Ecto neural progenitor cell (in vitro differentiated cells): ENCODE results near the gene PRKCE.
A peak's percentile ranks its signal among the peaks of the same experiment; 100 is the strongest.
"Not testable (repeated sequence)": the region's sequence is repeated elsewhere in the genome, so short reads cannot be mapped to it uniquely, and the experiment has no call there.

Experiments used
- DNase-seq: peaks from one replicate; pipeline ENCODE4 v3.0.0-alpha.2; 2018; ENCODE audit warnings: low spot score

PRKCE gene

DNA sequence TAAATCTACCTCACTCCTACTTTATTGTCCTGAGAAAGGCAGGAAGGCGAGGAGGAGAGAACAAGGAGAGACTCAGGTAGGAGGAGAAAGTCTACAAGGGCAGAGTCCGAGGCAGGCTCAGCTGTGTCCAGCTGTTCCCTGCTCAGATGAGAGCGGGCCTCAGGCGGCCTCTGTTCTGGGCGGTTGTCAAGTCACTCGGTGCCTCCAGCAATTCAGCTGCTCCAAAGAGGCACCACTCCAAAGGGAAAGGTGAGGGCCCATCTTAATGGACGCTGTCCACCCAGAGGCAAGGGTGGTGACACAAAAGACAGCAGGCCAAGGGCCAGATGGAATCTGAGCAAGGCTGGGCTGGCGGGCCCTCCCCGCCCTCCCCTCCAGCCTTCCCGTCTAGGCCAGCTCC lies 544.3 kb downstream of the PRKCE start:
- DNase-seq = no peak

DNA sequence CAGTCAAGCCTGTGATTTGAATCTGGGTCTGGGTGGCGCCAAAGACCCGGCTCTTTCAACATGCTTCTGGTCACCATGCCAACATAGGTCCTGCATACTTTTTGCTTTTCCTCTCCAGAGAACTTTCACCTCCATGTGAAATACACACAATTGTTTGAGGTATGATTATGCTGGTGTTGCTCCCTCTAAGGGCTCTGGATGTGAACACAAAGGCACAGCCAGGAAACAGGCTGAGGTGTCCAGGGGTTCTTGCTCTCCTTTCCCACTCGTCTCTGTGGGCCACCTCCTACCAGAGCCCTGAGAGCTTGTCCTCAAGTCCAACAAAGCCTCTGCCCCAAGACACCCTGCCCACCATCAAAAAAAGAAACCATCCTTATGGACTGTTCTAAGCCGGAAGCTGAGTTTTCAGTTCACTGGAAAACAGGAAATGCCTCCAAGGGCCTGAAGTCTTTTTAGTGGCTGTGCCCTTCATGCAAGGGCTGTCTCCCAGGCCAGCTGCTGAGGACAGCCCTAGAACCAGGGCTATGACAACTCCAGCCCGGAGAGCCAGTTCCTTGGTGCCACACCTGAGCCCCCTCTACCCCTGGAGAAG lies 545.5 kb downstream of the PRKCE start:
- no peak for DNase-seq

DNA sequence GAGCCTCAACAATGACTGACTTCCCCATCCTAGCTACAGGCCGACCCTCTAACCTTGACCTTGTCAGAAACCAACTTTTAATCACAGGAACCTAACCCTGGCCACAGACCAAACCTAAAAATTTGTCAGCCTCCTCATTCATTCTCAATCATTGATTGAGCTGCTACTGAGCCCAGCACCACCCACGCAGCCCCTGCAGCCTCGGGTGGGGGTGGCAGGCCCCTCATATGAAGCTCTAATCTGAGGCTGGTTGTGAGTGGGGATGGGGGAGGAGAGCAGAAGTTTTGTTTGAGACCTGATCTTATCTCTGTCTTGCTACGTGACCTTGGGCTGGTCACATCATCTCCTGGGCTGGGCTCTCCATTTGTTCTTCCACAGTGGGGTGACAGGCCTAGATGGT lies 546.2 kb downstream of the PRKCE start:
- DNase-seq = no peak

DNA sequence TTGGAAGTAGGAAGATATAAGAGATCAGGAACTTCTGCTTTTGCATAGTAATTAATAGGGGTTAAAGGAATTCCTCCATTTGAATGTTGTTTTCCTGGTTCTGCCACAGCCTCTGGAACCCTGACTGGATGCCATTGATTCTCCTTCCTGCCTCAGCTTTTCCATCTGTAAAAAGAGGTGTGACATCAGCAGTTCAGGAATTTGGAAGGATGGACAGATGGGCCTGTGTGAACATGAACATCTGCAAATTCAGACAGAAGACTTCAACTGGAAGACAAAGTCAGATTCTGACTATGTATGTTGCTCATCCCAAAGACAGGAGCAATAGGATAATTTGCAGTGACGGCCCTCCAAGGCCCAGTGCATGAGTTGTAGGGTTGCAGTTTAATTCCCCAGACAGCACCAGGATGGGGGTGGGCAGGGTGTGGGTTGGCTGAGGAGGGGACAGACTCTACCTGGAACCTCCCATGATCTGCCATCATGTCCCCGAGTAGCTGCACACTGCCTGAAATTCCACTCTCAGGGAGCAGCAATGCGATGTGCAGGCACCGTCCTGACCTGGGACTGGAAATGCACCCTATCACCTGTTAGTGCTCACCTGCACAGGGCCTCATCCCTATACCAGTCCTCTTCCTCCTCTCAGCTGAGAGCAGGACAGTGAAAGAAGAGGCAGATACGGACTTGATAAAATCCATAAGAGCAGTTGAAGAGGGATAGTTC lies 546.8 kb downstream of the PRKCE start:
- no peak for DNase-seq

GRCh38 chr2:46198966-46199365 lies 547.5 kb downstream of the PRKCE start:
- DNase-seq = no peak

GRCh38 chr2:46200100-46200690 lies 548.7 kb downstream of the PRKCE start:
- no peak for DNase-seq

DNA sequence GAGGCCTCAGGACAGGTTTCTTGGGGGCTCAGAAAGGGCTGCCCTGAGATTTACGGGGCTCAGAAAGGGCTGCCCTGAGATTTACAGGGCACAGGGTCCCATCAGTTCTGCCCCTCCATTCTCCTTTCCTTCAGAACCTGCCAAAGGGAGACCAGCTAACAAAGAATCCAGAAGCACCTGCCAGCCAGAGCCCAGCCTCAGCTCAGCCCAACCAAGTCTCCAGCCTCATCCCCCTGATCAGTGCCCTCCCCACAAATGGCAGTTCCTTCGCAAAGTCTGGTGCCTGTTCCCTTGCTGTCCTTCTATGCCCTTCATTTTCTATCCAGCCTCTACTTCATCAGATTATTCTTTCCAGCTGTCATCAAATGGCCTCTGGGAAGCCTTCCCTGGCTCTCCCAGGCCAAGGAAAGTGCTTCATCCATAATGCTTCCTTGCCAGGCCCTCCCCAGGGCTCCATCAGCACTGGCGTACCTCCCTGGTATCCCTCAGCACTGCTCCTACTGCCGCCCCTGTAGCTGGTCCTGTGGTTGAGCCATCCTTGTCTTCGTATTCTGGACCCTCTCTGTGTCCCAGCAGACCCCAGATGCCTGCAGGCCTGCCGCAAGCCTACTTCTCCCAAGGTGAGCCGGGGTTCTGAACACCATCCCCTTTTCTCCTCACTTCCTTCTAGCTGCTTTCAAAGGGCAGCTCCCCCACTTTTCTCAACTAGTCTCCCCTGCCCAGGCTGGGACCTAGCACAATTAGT lies 549.6 kb downstream of the PRKCE start:
- DNase-seq = peak; percentile 30

GRCh38 chr2:46202453-46202852 lies 551.0 kb downstream of the PRKCE start:
- DNase-seq = peak; percentile 32

DNA sequence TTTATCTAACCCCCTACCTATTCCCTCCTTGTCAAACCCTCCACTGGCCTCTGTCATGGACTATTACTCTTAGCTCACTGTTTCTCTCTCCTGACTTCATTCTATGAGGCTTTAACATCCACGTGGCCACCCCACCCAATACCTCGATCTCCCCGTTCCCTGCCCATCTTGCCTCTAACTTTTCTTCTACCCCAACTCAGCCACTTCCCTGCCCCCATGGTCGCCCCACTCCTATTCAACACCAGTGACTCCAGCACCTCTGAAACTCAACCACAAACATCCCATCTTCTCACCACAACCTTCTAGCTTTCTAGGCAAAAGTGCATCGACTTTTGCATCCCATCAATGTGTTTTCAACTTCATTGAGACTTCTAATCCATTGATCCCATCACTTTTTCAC lies 551.5 kb downstream of the PRKCE start:
- DNase-seq = no peak

DNA sequence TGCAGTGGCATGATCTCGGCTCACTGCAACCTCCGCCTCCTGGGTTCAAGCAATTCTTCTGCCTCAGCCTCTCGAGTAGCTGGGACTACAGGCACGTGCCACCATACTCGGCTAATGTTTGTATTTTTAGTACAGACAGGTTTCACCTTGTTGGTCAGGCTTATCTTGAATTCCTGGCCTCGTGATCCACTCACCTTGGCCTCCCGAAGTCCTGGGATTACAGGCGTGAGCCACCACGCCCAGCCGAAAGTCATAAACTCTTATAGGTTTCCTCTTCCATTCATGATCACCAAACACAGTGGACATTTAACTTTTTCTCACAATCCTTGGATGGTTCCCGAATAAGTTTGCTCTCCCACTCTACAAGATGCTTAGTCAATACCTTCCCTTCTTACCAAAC lies 552.2 kb downstream of the PRKCE start:
- DNase-seq = not testable (repeated sequence)

GRCh38 chr2:46207591-46207990 lies 556.1 kb downstream of the PRKCE start:
- no peak for DNase-seq

GRCh38 chr2:46208766-46209165 lies 557.3 kb downstream of the PRKCE start:
- no peak for DNase-seq

- DNase-seq = no peak
Observed at GRCh38 chr2:46210063-46210462, 558.6 kb downstream of the PRKCE start.

DNA sequence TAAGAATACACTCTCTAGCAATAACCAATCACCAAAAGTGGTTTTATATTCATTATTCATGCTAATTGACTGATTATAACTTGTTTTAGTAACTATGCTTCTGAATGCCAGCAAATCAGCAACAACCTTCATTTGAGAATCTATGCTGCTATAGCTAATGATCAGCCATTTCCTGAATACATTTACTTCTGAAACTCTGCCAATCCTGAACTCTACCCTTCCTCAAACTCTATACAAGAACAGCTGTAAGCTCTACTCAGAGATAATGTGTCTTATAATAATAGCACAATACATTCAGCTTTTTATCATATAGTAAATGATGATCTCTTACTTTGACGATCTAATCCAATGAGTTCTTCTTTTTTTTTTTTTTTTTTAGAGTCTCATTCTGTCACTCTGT lies 560.0 kb downstream of the PRKCE start:
- DNase-seq = no peak

DNA sequence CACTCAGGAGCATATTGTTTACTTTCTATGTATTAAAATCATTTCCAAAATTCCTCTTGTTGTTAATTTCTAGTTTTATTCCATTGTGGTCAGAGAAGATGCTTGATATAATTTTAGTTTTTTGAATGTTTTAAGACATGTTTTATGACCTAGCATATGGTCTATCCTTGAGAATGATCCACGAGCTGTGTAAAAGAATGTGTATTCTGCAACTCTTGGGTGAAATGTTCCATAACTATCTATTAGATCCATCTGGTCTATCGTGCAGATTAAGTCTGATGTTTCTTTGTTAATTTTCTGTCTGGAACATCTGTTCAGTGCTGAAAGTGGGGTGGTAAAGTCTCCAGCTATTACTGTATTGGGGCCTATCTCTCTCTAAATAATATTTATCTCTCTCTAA lies 562.4 kb downstream of the PRKCE start:
- DNase-seq = no peak

DNA sequence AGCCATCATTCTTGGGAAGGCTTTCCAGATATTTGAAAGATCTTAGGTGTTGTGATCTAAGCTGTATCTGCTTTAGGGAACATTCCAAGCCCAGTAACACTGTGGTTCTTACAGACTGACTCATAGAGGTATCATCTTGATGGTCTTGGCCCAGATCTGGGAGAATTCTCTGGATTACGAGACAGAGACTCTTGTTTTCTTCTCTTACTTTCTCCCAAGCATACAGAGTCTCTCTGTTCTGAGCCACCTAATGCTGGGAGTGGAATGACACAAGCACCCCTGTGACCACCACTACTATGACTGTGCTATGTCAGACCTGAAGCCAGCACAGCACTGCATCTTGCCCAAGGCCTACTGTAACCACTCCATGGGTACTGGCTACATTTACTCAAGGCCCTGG lies 564.7 kb downstream of the PRKCE start:
- no peak for DNase-seq

DNA sequence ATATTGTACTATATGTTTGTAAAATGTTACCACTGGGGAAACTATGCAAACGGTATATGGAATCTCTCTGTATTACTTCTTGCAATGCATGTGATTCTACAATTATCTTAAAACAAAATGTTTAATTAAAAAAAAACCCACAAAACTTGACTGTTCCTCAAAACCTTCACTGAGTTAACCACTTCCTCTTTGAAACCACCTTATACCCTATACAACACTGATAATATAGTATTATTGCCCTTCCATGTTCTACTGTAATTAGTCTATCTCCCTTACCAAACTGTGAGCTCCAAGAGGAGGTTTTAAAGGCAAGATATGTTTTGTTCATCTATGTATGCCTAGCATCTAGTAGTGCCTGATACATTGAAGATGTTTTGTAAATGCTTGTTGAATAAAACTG lies 572.0 kb downstream of the PRKCE start:
- not testable (repeated sequence) for DNase-seq

GRCh38 chr2:46225150-46225625 lies 573.7 kb downstream of the PRKCE start:
- DNase-seq = no peak

- DNase-seq = no peak
Observed at GRCh38 chr2:46225730-46226129, 574.3 kb downstream of the PRKCE start.

DNA sequence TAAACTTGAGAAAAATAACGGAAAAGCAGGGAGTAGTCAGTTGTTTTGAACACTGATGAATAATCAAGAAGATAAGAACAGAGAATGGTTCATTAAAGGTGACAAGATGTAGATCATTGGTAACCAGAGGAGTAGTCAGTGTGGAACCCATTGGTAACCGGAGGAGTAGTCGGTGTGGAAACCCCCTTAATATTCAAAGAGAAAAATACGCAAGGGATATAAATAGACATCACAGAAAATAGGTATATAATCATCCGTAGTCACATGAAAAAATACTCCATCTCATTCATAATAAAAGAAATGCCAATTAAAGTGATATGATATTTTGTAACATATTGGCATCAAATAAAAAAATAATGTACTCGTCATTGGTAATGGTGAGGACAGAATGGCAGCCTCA lies 575.1 kb downstream of the PRKCE start:
- DNase-seq = no peak

DNA sequence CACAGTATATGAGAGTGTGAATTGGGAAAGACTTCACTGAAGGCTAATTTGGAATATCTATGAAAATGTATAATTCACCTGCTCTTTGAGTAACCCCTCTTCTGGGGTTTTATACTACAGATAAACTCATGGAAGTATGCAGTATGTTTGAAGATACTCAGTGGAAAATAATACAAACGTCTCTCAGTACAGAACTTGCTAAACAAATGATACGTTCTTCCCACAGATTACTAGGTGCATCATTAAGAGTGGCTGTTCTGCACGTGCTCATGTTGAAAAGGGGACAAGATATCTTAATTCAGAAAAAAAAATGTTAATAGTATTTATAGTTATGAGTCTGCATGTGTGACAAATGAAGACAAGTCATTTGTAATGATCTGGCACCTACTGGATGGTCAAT lies 575.5 kb downstream of the PRKCE start:
- no peak for DNase-seq

DNA sequence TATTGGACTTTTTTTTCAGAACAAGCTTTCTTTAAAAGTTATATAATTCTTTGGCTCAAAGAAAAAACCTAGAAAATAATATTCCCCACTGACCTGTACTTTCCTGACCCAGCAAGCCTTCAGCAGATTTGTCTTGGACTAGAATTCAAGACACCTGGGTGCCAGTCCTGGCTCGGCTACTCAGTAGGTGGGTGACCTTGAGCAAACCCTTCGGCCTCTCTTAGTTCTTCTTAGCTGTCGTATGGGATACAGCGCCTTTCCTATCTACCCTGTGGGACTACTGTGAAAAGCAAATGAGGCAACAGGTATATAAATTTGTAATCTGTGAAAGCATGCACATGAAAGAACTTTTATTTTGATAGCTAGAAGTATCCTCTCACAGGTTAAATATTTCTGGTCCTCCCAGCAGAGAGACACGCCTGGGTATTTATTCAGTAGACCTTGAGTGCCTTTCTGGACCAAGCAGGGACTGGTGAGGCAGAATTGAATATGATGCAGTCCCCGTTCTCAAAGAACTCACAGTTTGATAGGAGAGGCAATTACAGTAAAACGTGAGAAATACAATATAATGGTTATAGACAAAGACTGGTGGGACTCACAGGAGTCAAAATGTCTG lies 576.3 kb downstream of the PRKCE start:
- DNase-seq = no peak
